Measurements from ENCODE around the gene DEFB132.
A peak's percentile ranks its signal among the peaks of the same experiment; 100 is the strongest.
"Not testable (repeated sequence)": the region's sequence is repeated elsewhere in the genome, so short reads cannot be mapped to it uniquely, and the experiment has no call there.

The DEFB132 gene
- total RNA-seq: 0 reads per million in 4 donors

GRCh38 chr20:257419-257818 lies at the start of gene DEFB132:
TSS of gene DEFB132 (plus strand) at chr20:257724. CDS start at chr20:257779, 55 bp downstream.
- no peak for DNase-seq

- DNase-seq: peak in 2 of 5 donors; percentile 10 to 41
Measured at GRCh38 chr20:208942-209566, 48.5 kb upstream of the DEFB132 start.

- no peak for DNase-seq
Measured at GRCh38 chr20:210809-211502, 46.6 kb upstream of the DEFB132 start.

GRCh38 chr20:214383-214782 lies 43.1 kb upstream of the DEFB132 start:
- no peak for DNase-seq

- DNase-seq: no peak
Measured at GRCh38 chr20:215796-216195, 41.7 kb upstream of the DEFB132 start.

GRCh38 chr20:217266-217665 lies 40.3 kb upstream of the DEFB132 start:
- DNase-seq: no peak

- no peak for DNase-seq
Measured at GRCh38 chr20:219290-220115, 38.0 kb upstream of the DEFB132 start.

GRCh38 chr20:221258-221830 lies 36.2 kb upstream of the DEFB132 start:
- no peak for DNase-seq

- not testable (repeated sequence) for DNase-seq
Measured at GRCh38 chr20:225879-226278, 31.6 kb upstream of the DEFB132 start.

GRCh38 chr20:226958-227357 lies 30.6 kb upstream of the DEFB132 start, which contains the start of gene DEFB129:
TSS of gene DEFB129 (plus strand) at chr20:227258. CDS start at chr20:227289, 31 bp downstream.
- DNase-seq: no peak

- no peak for DNase-seq
Measured at GRCh38 chr20:227439-228105, 30.0 kb upstream of the DEFB132 start.

GRCh38 chr20:235891-236290 lies 21.6 kb upstream of the DEFB132 start:
- no peak for DNase-seq

- DNase-seq: peak in 1 of 5 donors; percentile 14
Measured at GRCh38 chr20:237489-237888, 20.0 kb upstream of the DEFB132 start.

GRCh38 chr20:237929-238328 lies 19.6 kb upstream of the DEFB132 start:
- DNase-seq: peak in 1 of 5 donors; percentile 58

- DNase-seq: no peak
Measured at GRCh38 chr20:242905-243304, 14.6 kb upstream of the DEFB132 start.

- no peak for DNase-seq
Measured at GRCh38 chr20:251354-251753, 6.2 kb upstream of the DEFB132 start.

- DNase-seq: no peak
Measured at GRCh38 chr20:252801-253200, 4.7 kb upstream of the DEFB132 start.

GRCh38 chr20:253447-253846 lies 4.1 kb upstream of the DEFB132 start:
- not testable (repeated sequence) for DNase-seq

GRCh38 chr20:258269-258858 lies 840 bp downstream of the DEFB132 start:
- peak in 1 of 5 donors; percentile 66 for DNase-seq

- peak in 1 of 5 donors; percentile 26 for DNase-seq
Measured at GRCh38 chr20:258963-259362, 1.4 kb downstream of the DEFB132 start.

GRCh38 chr20:259981-260380 lies 2.5 kb downstream of the DEFB132 start:
- DNase-seq: no peak

- no peak for DNase-seq
Measured at GRCh38 chr20:263701-264100, 6.2 kb downstream of the DEFB132 start.
